Measurements from ENCODE around the gene AGAP1.

The AGAP1 gene

GRCh38 chr2:235638541-235639427, 144.9 kb downstream of the AGAP1 start:
- no peak for DNase-seq (ENCODE audit: low read depth)

GRCh38 chr2:235639428-235639773, 145.6 kb downstream of the AGAP1 start:
- DNase-seq (ENCODE audit: low read depth), result no peak

GRCh38 chr2:235639885-235640284, 146.0 kb downstream of the AGAP1 start:
- no peak for DNase-seq (ENCODE audit: low read depth)

- DNase-seq (ENCODE audit: low read depth), result no peak
These were observed 146.5 kb downstream of the AGAP1 start for GRCh38 chr2:235640377-235640776.

- DNase-seq (ENCODE audit: low read depth), result no peak
These were observed 147.3 kb downstream of the AGAP1 start for GRCh38 chr2:235640926-235641723.

- no peak for DNase-seq (ENCODE audit: low read depth)
These were observed 148.1 kb downstream of the AGAP1 start for GRCh38 chr2:235641956-235642355.

GRCh38 chr2:235642446-235643098, 148.7 kb downstream of the AGAP1 start:
- no peak for DNase-seq (ENCODE audit: low read depth)

GRCh38 chr2:235643680-235644511, 150.1 kb downstream of the AGAP1 start:
- DNase-seq (ENCODE audit: low read depth), result no peak

- no peak for DNase-seq (ENCODE audit: low read depth)
These were observed 153.4 kb downstream of the AGAP1 start for GRCh38 chr2:235647264-235647663.

GRCh38 chr2:235647877-235648276, 154.0 kb downstream of the AGAP1 start:
- DNase-seq (ENCODE audit: low read depth), result no peak

- DNase-seq (ENCODE audit: low read depth), result no peak
These were observed 155.6 kb downstream of the AGAP1 start for GRCh38 chr2:235649418-235649817.

- DNase-seq (ENCODE audit: low read depth), result no peak
These were observed 157.8 kb downstream of the AGAP1 start for GRCh38 chr2:235651643-235652042.

GRCh38 chr2:235654103-235654813, 160.4 kb downstream of the AGAP1 start:
- no peak for DNase-seq (ENCODE audit: low read depth)

- no peak for DNase-seq (ENCODE audit: low read depth)
These were observed 164.7 kb downstream of the AGAP1 start for GRCh38 chr2:235658351-235659174.

GRCh38 chr2:235659767-235660322, 166.0 kb downstream of the AGAP1 start:
- DNase-seq (ENCODE audit: low read depth), result no peak

- DNase-seq (ENCODE audit: low read depth), result no peak
These were observed 166.7 kb downstream of the AGAP1 start for GRCh38 chr2:235660484-235661082.

GRCh38 chr2:235661167-235661937, 167.5 kb downstream of the AGAP1 start:
- DNase-seq (ENCODE audit: low read depth), result no peak

GRCh38 chr2:235661952-235662351, 168.1 kb downstream of the AGAP1 start:
- no peak for DNase-seq (ENCODE audit: low read depth)

- DNase-seq (ENCODE audit: low read depth), result no peak
These were observed 170.0 kb downstream of the AGAP1 start for GRCh38 chr2:235663875-235664274.
